ENCODE measurements around the gene SSRP1.

DNA sequence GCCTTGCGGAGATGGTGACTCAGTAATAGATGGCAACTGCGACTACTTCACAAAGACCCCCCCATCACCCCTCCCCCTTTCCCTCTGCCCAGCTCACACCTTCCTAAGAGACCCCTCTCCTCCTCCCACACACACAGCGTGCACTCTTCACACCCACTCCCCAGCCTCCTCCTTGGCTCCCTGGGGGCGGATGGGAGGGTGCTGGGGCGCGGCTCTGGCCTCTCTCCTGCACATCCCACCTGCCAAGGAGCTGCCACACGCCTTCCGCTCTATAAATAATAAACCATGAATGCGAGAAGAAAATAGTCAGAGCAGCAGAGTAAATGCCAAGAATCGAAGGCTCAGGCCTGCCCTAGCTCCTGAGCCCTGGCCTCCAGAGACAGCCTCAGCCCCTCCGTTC lies 7.0 kb upstream of the SSRP1 start:
- TF ChIP-seq, protein P1, sequence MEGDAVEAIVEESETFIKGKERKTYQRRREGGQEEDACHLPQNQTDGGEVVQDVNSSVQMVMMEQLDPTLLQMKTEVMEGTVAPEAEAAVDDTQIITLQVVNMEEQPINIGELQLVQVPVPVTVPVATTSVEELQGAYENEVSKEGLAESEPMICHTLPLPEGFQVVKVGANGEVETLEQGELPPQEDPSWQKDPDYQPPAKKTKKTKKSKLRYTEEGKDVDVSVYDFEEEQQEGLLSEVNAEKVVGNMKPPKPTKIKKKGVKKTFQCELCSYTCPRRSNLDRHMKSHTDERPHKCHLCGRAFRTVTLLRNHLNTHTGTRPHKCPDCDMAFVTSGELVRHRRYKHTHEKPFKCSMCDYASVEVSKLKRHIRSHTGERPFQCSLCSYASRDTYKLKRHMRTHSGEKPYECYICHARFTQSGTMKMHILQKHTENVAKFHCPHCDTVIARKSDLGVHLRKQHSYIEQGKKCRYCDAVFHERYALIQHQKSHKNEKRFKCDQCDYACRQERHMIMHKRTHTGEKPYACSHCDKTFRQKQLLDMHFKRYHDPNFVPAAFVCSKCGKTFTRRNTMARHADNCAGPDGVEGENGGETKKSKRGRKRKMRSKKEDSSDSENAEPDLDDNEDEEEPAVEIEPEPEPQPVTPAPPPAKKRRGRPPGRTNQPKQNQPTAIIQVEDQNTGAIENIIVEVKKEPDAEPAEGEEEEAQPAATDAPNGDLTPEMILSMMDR (conservative IDR thresholded peaks at IDR 0.05 in 1 of 2, IDR thresholded peaks at IDR 0.05 in 1 of 2; ENCODE audit: low read depth in 1 of 2, low read length in 2 of 2) = no peak
- TF ChIP-seq EZH2 (IDR thresholded peaks at IDR 0.05; ENCODE audit: low read length, missing control alignments) = no peak
